Mesothelial cell of epicardium (in vitro differentiated cells): ENCODE measurements around the gene ARHGAP4. TPM values are rescaled to one million over a fixed set of nuclear protein-coding genes. Genes with fewer than 3 reads are reported as not detected.

Experiments
- DNase-seq, 2 experiments: peaks; one replicate each; pipeline ENCODE4 v3.0.0; 2021; ENCODE audit warnings: low spot score in 2 of 2; ENCODE audit not compliant: unreplicated experiment in 2 of 2
- H3K27ac Mint-ChIP-seq: 2 replicates; pipeline ENCODE4 v1.8.0; 2021; ENCODE audit warnings: mixed read lengths
- H3K27me3 Mint-ChIP-seq: 2 replicates; pipeline ENCODE4 v1.8.0; 2021; ENCODE audit warnings: low read depth, mixed read lengths
- H3K36me3 Mint-ChIP-seq: 2 replicates; pipeline ENCODE4 v1.8.0; 2021; ENCODE audit warnings: mixed read lengths
- H3K4me1 Mint-ChIP-seq: 2 replicates; pipeline ENCODE4 v1.8.0; 2021; ENCODE audit warnings: mixed read lengths
- H3K4me3 Mint-ChIP-seq: 2 replicates; pipeline ENCODE4 v1.8.0; 2021; ENCODE audit warnings: mild to moderate bottlenecking, moderate library complexity, mixed read lengths
- H3K9me3 Mint-ChIP-seq: 2 replicates; pipeline ENCODE4 v1.8.0; 2021; ENCODE audit warnings: mixed read lengths
- total RNA-seq: library from RNA; stranded (reverse); gene quantifications from 3 replicates; pipeline ENCODE4 v1.2.1, GENCODE V29; 2021
- TF ChIP-seq, protein P1 (sequence below): fragments of 200-600 bp; sonication (generic); IDR thresholded peaks from one replicate; pipeline ENCODE4 v1.5.0; 2021; ENCODE audit warnings: antibody characterized with exemption; ENCODE audit not compliant: unreplicated experiment

The ARHGAP4 gene
- total RNA-seq, 1 donor from 2014 or later: 62.8 TPM

DNA sequence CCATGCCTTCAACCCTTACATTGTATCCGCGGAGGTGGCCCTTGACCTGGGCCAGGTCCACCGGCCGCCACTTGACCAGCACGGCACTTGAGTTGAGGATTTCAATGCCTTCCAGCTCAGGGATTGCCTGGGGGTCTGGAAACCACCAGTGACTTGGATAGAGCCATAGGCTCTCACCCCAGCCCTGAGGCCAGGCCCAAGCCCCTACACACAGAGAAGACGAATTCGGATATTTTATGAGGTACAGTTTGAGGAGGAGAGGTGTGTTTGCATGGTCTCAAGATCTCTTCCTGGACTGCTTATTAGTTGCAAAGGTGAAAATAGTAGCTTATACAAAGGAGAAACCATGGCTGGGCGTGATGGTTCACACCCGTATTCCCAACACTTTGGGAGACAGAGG, 60.4 kb downstream of the ARHGAP4 start:
- no peak for DNase-seq
- Mint-ChIP-seq H3K27ac (no peak overlapping the region), H3K36me3 (no peaks in the 10 kb centered on the region), H3K27me3 (peaks cover under 1% of the 10 kb centered on the region), H3K9me3 (peaks cover 5% of the 10 kb centered on the region), H3K4me1 (peaks cover 6% of the 10 kb centered on the region), H3K4me3 (no peak overlapping the region)
- TF ChIP-seq, protein P1, sequence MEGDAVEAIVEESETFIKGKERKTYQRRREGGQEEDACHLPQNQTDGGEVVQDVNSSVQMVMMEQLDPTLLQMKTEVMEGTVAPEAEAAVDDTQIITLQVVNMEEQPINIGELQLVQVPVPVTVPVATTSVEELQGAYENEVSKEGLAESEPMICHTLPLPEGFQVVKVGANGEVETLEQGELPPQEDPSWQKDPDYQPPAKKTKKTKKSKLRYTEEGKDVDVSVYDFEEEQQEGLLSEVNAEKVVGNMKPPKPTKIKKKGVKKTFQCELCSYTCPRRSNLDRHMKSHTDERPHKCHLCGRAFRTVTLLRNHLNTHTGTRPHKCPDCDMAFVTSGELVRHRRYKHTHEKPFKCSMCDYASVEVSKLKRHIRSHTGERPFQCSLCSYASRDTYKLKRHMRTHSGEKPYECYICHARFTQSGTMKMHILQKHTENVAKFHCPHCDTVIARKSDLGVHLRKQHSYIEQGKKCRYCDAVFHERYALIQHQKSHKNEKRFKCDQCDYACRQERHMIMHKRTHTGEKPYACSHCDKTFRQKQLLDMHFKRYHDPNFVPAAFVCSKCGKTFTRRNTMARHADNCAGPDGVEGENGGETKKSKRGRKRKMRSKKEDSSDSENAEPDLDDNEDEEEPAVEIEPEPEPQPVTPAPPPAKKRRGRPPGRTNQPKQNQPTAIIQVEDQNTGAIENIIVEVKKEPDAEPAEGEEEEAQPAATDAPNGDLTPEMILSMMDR: no peak

DNA sequence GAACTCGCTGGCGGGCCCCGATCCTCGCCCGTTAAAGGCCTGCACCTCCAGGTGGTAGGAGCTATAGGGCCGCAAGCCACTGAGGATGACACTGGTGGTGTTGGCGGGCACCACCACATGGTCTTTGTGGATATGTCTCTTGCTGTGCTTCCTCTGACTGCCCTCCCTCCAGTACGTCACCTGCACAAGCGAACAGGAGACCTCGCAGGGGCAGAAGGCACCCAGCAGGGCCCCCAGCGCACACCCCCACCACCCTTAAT, 60.8 kb downstream of the ARHGAP4 start:
- Mint-ChIP-seq H3K27ac (no peak overlapping the region), H3K4me1 (peaks cover 6% of the 10 kb centered on the region), H3K36me3 (no peaks in the 10 kb centered on the region), H3K4me3 (no peak overlapping the region), H3K27me3 (peaks cover 2% of the 10 kb centered on the region), H3K9me3 (peaks cover 5% of the 10 kb centered on the region)
- TF ChIP-seq, protein P1: no peak
- DNase-seq: no peak

DNA sequence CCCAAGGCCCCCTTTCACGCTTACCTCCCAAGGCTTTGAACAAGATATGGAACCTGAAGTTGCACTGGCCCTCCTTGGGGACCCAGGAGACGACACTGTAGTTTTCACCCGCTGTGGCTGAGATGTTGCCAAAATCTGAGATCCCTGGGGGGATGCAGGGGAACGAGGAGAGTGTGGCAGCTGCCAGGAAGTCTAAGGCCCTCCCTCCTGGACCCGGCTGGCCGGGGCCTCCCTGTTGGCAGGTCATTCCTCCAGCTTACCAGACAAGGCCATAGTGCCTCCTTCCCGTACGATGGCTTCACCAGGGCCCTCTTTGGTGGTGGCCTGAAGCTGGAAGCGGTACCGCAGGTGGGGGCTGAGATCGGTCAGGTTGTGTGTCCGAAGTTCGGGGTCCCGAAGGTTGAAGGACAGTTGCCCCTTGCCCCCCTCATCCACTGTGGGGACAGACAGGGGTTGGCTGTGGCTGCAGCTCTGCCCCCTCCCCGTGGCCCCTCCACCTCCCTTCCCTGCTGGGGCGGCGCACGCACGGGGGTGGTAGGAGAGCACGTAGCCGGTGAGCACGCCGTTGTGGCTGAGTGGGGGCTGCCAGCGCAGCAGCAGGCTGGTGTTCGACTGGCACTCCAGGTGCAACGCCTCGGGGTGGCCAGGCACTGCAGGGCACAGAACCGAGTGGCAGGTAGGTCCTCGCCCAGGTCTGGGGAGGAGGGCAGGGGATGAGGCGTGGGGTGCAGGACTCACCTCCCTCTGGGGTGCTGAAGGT, 61.3 kb downstream of the ARHGAP4 start:
- TF ChIP-seq, protein P1: no peak
- Mint-ChIP-seq H3K4me1 (peaks cover 6% of the 10 kb centered on the region), H3K27me3 (peaks cover 4% of the 10 kb centered on the region), H3K9me3 (peaks cover 5% of the 10 kb centered on the region), H3K36me3 (no peaks in the 10 kb centered on the region), H3K4me3 (no peak overlapping the region), H3K27ac (no peak overlapping the region)
- DNase-seq: no peak

DNA sequence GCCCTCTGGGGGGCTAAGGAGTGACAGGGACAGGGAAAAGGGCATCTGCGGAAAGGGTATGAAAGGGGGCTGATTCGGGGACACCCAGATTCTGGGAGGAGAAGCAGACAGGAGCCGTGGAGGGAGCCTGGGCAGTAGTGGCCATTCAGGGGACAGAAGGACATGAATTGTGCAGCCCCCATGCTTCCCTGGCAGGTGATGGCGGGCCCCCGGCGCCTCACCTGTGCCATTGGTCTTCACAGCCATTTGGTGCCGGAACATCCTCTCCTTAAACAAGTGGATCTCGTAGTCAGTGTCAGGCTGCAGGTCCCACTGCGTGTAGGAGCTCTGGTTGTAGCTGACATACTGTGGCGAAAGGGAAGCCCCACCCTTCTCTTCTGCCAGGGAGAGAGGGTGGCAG, 62.0 kb downstream of the ARHGAP4 start:
- DNase-seq: no peak
- no peaks in the 10 kb centered on the region for H3K36me3 Mint-ChIP-seq
- peaks cover 6% of the 10 kb centered on the region for H3K4me1 Mint-ChIP-seq
- H3K27me3 Mint-ChIP-seq: peaks cover 8% of the 10 kb centered on the region
- no peak overlapping the region for H3K27ac Mint-ChIP-seq
- peaks cover 5% of the 10 kb centered on the region for H3K9me3 Mint-ChIP-seq
- TF ChIP-seq, protein P1: no peak
- no peak overlapping the region for H3K4me3 Mint-ChIP-seq

DNA sequence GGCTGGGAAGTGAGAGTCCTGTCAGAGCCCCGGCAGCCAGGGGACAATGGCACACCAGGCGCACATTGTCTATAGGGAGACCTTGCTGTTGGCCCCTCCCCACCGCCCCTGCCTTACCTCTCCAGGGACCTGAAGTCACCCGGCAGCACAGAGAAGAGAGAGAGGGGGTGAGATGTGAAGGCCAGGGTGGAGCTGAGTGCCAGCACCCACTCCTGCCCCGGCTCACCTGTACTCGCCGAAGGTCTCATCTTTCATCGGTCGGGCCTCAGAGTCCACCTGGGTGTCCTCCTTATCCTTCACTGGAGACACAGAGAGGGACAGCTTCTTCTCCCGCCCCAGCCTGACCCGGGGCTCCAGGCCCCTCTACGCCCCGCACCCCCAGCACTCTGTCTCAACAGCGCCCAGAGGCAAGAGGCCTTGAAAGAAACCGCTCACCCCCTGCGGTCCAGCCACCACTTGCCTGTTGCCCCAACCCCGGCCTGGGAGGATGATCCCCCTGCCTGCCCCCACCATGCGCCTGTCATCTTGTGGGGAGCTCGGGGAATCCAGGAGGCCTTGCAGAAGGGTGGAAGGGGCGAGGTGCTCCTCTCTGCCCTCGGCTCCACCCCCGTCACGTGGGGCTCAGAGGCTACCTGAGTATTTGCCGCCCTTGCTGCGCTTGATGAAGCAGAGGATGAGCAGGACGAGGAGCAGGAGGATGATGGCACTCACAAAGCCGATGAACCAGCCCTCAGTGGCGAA, 62.6 kb downstream of the ARHGAP4 start:
- DNase-seq: no peak
- TF ChIP-seq, protein P1: no peak
- H3K4me1 Mint-ChIP-seq: peaks cover 6% of the 10 kb centered on the region
- no peaks in the 10 kb centered on the region for H3K36me3 Mint-ChIP-seq
- H3K27ac Mint-ChIP-seq: no peak overlapping the region
- H3K4me3 Mint-ChIP-seq: no peak overlapping the region
- peaks cover 12% of the 10 kb centered on the region for H3K27me3 Mint-ChIP-seq
- peaks cover 5% of the 10 kb centered on the region for H3K9me3 Mint-ChIP-seq
